WERI-Rb-1 (cell line): Measurements from ENCODE around the gene TMCO4.

Experiments
- DNase-seq: peaks from one replicate; pipeline ENCODE4 v3.0.0-alpha.2; 2020
- H3K27ac ChIP-seq: fragments of 250-450 bp; sonication (Bioruptor Pico); 2 replicates; pipeline ENCODE4 v1.5.1; 2020; ENCODE audit warnings: mild to moderate bottlenecking, moderate library complexity
- H3K27me3 ChIP-seq: fragments of 250-450 bp; sonication (Bioruptor Pico); 2 replicates; pipeline ENCODE4 v1.5.1; 2021; ENCODE audit warnings: mild to moderate bottlenecking, low read depth, moderate library complexity; ENCODE audit not compliant: insufficient read depth, severe bottlenecking
- H3K36me3 ChIP-seq: fragments of 250-450 bp; sonication (Bioruptor Pico); 2 replicates; pipeline ENCODE4 v1.5.1; 2020; ENCODE audit warnings: mild to moderate bottlenecking, moderate library complexity
- H3K4me3 ChIP-seq: 2 replicates; pipeline ENCODE4 v1.5.1; 2011; ENCODE audit warnings: low read depth, mild to moderate bottlenecking, control low read depth, low read length
- H3K9me3 ChIP-seq: fragments of 250-450 bp; sonication (Bioruptor Pico); 2 replicates; pipeline ENCODE4 v1.5.1; 2021; ENCODE audit warnings: mild to moderate bottlenecking, moderate library complexity; ENCODE audit not compliant: severe bottlenecking
- CTCF ChIP-seq: IDR thresholded peaks from 2 replicates; pipeline ENCODE4 v1.5.1; 2011; ENCODE audit warnings: low read depth, mild to moderate bottlenecking, control low read depth, inconsistent platforms, low read length

Gene TMCO4

GRCh38 chr1:19698181-19698580 lies 101.5 kb downstream of the TMCO4 start:
- no peaks in the 10 kb centered on the region for H3K9me3 ChIP-seq
- no peaks in the 10 kb centered on the region for H3K36me3 ChIP-seq
- H3K27ac ChIP-seq: no peak overlapping the region
- no peak for DNase-seq
- no peak overlapping the region for H3K4me3 ChIP-seq
- TF ChIP-seq CTCF: no peak
- H3K27me3 ChIP-seq: no peaks in the 10 kb centered on the region

GRCh38 chr1:19696820-19697219 lies 102.9 kb downstream of the TMCO4 start:
- Histone ChIP-seq H3K27me3 (no peaks in the 10 kb centered on the region), H3K27ac (no peak overlapping the region), H3K9me3 (no peaks in the 10 kb centered on the region), H3K4me3 (no peak overlapping the region), H3K36me3 (no peaks in the 10 kb centered on the region)
- no peak for DNase-seq
- no peak for TF ChIP-seq CTCF

GRCh38 chr1:19695772-19696171 lies 103.9 kb downstream of the TMCO4 start:
- no peak overlapping the region for H3K4me3 ChIP-seq

GRCh38 chr1:19694298-19694697 lies 105.4 kb downstream of the TMCO4 start:
- no peaks in the 10 kb centered on the region for H3K36me3 ChIP-seq
- no peaks in the 10 kb centered on the region for H3K27me3 ChIP-seq

More at GRCh38 chr1:19695772-19696171, 103.9 kb downstream of the TMCO4 start:
- no peaks in the 10 kb centered on the region for H3K9me3 ChIP-seq
- no peak for DNase-seq
- H3K27ac ChIP-seq: no peak overlapping the region
- TF ChIP-seq CTCF: no peak
- H3K36me3 ChIP-seq: no peaks in the 10 kb centered on the region
- H3K27me3 ChIP-seq: no peaks in the 10 kb centered on the region

GRCh38 chr1:19690342-19690741 lies 109.4 kb downstream of the TMCO4 start:
- no peak for DNase-seq
- H3K9me3 ChIP-seq: peaks cover 7% of the 10 kb centered on the region
- no peaks in the 10 kb centered on the region for H3K27me3 ChIP-seq
- no peaks in the 10 kb centered on the region for H3K36me3 ChIP-seq
- no peak for TF ChIP-seq CTCF
- H3K4me3 ChIP-seq: no peak overlapping the region
- H3K27ac ChIP-seq: no peak overlapping the region

More at GRCh38 chr1:19694298-19694697, 105.4 kb downstream of the TMCO4 start:
- H3K9me3 ChIP-seq: peaks cover 7% of the 10 kb centered on the region
- no peak overlapping the region for H3K27ac ChIP-seq
- TF ChIP-seq CTCF: no peak
- no peak for DNase-seq
- H3K4me3 ChIP-seq: no peak overlapping the region

GRCh38 chr1:19689856-19690255 lies 109.9 kb downstream of the TMCO4 start:
- H3K9me3 ChIP-seq: peaks cover 7% of the 10 kb centered on the region
- no peak overlapping the region for H3K4me3 ChIP-seq
- H3K27me3 ChIP-seq: no peaks in the 10 kb centered on the region
- no peak for TF ChIP-seq CTCF
- no peak for DNase-seq
- H3K36me3 ChIP-seq: no peaks in the 10 kb centered on the region
- H3K27ac ChIP-seq: no peak overlapping the region
